Measurements from ENCODE around the gene ZNF799. TPM values are rescaled to one million over a fixed set of nuclear protein-coding genes. Genes with fewer than 3 reads are reported as not detected.

Gene ZNF799
- total RNA-seq = 1.4 and 1.5 TPM in 2 replicates

DNA sequence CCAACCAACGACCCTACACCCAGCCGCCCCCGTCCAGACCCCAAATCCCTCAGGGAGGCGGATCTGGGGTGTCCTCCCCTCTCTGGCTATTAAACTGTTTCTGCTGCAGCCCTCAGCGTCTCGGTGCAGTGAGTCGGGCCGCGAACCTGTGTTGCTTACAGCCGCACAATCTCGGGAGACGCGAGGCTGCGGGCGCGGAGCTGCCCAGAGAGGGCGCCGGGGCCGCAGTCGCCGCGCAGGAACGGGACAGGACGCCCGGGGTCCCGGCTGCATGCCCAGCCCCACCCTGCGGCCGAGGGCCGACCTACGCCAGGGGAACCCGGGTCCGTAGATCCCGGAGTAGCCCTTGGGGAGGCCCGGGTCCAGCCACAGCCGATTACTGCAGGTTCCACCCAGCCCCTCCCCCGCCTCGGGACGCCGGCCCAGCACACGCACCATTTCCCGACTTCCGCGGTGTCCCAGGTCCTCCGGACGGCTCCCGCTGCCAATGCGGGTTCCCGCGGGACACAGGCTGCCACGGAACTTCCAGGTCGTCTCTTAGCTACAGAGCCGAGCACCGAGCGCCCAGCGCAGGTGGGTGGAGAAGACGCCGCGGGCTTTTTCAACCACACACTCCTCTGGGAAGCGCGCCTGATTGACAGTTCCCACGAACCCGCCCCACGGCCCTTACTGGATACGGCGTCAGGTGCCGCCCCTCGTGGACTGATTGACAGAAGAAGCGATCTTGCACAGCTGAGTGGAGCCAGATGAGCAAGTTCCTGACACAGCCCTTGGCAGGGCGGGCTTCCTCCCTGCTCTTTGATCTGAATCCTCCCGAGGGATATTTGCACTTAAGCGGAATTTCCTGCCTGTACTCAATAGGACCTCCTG lies at the start of gene ZNF799:
Gene ZNF799, minus strand, starts transcription at position 639 of the 870 bp plus-strand sequence. Its CDS starts 201 bp downstream, at position 438.

DNA sequence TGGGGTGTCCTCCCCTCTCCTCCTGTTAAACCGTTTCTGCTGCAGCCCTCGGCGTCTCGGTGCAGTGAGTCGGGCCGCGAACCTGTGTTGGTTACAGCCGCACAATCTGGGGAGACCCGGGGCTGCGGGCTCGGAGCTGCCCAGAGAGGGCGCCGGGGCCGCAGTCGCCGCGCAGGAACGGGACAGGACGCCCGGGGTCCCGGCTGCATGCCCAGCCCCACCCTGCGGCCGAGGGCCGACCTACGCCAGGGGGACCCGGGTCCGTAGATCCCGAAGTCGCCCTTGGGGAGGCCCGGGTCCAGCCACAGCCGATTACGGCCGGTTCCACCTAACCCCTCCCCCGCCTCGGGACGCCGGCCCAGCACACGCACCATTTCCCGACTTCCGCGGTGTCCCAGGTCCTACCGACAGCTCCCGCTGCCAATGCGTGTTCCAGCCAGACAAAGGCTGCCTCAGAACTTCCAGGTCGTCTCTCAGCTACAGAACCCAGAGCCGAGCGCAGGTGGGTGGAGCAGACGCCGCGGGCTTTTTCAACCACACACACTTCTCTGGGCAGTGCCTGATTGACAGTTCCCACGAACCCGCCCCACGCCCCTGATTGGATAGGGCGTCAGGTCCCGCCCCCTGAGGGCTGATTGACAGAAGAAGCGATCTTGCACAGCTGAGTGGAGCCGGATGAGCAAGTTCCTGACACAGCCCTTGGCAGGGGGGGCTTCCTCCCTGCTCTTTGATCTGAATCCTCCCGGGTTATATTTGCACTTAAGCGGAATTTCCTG lies 39.7 kb upstream of the ZNF799 start, which contains the start of gene ZNF443:
Gene ZNF443, minus strand, starts transcription at position 481 of the 776 bp plus-strand sequence. Its CDS starts 107 bp downstream, at position 374.

DNA sequence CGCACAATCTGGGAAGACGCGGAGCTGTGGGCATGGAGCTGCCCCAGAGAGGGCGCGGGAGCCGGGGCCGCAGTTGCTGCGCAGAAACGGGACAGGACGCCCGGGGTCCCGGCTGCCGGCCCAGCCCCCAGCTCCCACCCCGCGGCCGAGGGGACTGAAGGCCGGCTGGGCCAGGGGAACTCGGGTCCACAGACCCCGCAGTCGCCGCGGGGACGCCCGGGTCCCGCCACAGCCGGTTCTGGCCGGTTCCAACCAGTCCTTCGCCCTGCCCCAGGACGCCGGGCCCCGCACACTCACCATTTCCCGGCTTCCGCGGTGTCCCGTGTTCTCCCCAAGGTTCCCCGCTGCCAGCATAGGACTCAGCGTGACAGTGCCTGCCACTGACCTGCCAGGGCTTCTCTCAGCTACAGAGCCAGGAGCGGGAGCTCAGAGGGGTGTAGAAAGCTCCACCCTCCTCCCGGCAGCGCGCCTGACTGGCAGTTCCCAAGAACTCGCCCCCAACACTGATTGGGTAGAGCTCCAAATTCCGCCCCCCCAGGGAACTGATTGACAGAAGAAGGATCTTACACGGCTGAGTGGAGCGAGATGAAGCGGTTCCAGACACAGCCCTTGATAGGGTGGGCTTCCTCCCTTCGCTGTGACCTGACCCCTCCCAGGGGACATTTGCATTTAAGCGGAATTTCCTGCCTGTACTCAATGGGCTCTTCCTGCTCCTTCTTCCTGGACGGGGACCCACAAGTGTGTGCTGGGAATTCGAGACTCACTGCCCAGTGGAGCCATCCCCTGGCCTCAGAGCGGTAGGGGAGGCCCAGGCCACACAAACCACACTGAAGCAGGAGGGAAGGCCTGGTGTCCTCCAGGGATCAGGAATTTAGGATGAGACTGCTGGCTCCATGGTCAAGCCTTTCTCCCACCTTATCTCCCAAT lies 35.6 kb downstream of the ZNF799 start, which contains the start of gene ZNF442:
Gene ZNF442, minus strand, starts transcription at position 448 of the 927 bp plus-strand sequence. CDS start 2,052 bp downstream, outside the sequence.

Other genes with a start within 250 kb of the ZNF799 start
- gene ZNF625, start 244.5 kb downstream of the ZNF799 start, total RNA-seq = 12.5 and 13.8 TPM in 2 replicates
- gene ZNF136, start 238.2 kb downstream of the ZNF799 start, total RNA-seq = 5.8 and 8.0 TPM in 2 replicates
- 9.0 and 10.4 TPM in 2 replicates for gene ZNF44, start 106.4 kb downstream of the ZNF799 start, total RNA-seq
- 3.7 and 5.2 TPM in 2 replicates for gene ZNF563, start 67.6 kb downstream of the ZNF799 start, total RNA-seq
- 3.6 and 4.7 TPM in 2 replicates for gene ZNF442, start 35.6 kb downstream of the ZNF799 start, total RNA-seq
- gene ZNF443, start 39.8 kb upstream of the ZNF799 start, total RNA-seq = 1.6 and 2.2 TPM in 2 replicates
- gene ZNF709, start 83.5 kb upstream of the ZNF799 start, total RNA-seq = 3.3 and 4.3 TPM in 2 replicates
- gene ZNF564, start 150.2 kb upstream of the ZNF799 start, total RNA-seq = 6.8 and 11.4 TPM in 2 replicates
- gene ZNF490, start 209.5 kb upstream of the ZNF799 start, total RNA-seq = 7.7 and 8.9 TPM in 2 replicates
- 11.2 and 14.1 TPM in 2 replicates for gene ZNF791, start 209.6 kb upstream of the ZNF799 start, total RNA-seq

Measured in smooth muscle cell of bladder (primary cell).